H1 (cell line): ENCODE data around the gene SLCO2A1. TPM values are rescaled to one million over a fixed set of nuclear protein-coding genes. Genes with fewer than 3 reads are reported as not detected.

Experiments
- CTCF ChIA-PET: fragments of 300-600 bp; sonication (Branson Sonifier 250); formaldehyde crosslinking; loops from one replicate; lab custom pipeline; 2021; ENCODE audit not compliant: partially characterized antibody; lab: Charles Lee
- POLR2A ChIA-PET: fragments of 300-600 bp; sonication (Branson Sonifier 250); formaldehyde crosslinking; loops from one replicate; lab custom pipeline; 2021; ENCODE audit warnings: inconsistent platforms; ENCODE audit not compliant: partially characterized antibody; lab: Charles Lee
- DNase-seq, 2 experiments: peaks; one replicate each; pipeline versions ENCODE4 v3.0.0 to v3.0.0-alpha.2; 2010 to 2022; ENCODE audit warnings: low spot score in 2 of 2, low read depth in 1 of 2, mixed read lengths in 1 of 2
- FAIRE-seq: peaks from 2 replicates; lab custom pipeline; 2011; peaks lifted over from hg19 to GRCh38; lab: Jason Lieb, UNC
- H2AFZ ChIP-seq: 2 replicates; pipeline ENCODE4 v1.8.1; 2012; ENCODE audit warnings: low read length, inconsistent platforms
- H2AK5ac ChIP-seq: 2 replicates; pipeline ENCODE4 v1.6.1; 2013; ENCODE audit warnings: low read depth, low read length
- H2BK120ac ChIP-seq: replicated peaks from 2 replicates; pipeline ENCODE3; 2013; ENCODE audit warnings: low read depth, low read length, inconsistent platforms
- H2BK12ac ChIP-seq: 2 replicates; pipeline ENCODE4 v1.6.1; 2013; ENCODE audit warnings: low read depth, low read length
- H2BK15ac ChIP-seq: 2 replicates; pipeline ENCODE4 v1.6.1; 2013; ENCODE audit warnings: low read length
- H2BK20ac ChIP-seq: 2 replicates; pipeline ENCODE4 v1.6.1; 2013; ENCODE audit warnings: low read length
- H2BK5ac ChIP-seq: 2 replicates; pipeline ENCODE4 v1.6.1; 2013; ENCODE audit warnings: low read depth, low read length
- H3K14ac ChIP-seq: 2 replicates; pipeline ENCODE4 v1.6.1; 2013; ENCODE audit warnings: inconsistent platforms; ENCODE audit not compliant: insufficient read length
- H3K18ac ChIP-seq: 2 replicates; pipeline ENCODE4 v1.6.1; 2013; ENCODE audit warnings: low read length; ENCODE audit errors: extremely low read depth
- H3K23ac ChIP-seq: 2 replicates; pipeline ENCODE4 v1.6.1; 2013; ENCODE audit warnings: inconsistent platforms; ENCODE audit not compliant: insufficient read length
- H3K23me2 ChIP-seq: 2 replicates; pipeline ENCODE4 v1.6.1; 2013; ENCODE audit warnings: low read depth, low read length
- H3K27ac ChIP-seq: 2 replicates; pipeline ENCODE4 v1.6.1; 2011; ENCODE audit warnings: low read depth, low read length, inconsistent platforms
- H3K27me3 ChIP-seq, 4 experiments: replicated peaks in 1 of 4; 1 replicate in 1 of 4; 2 replicates in 3 of 4; pipeline versions ENCODE4 v1.6.1 to v1.8.1; 2011 to 2013; ENCODE audit warnings: low read length in 3 of 4, mild to moderate bottlenecking in 3 of 4, inconsistent platforms in 2 of 4, mixed read lengths in 2 of 4, moderate library complexity in 1 of 4; ENCODE audit not compliant: control insufficient read depth in 3 of 4, insufficient read depth in 3 of 4; ENCODE audit errors: extremely low read depth in 1 of 4
- H3K36me3 ChIP-seq, 4 experiments: 2 replicates each; pipeline versions ENCODE4 v1.6.1 to v1.8.1; 2011 to 2013; ENCODE audit warnings: mild to moderate bottlenecking in 4 of 4, low read length in 3 of 4, moderate library complexity in 2 of 4, control low read depth in 1 of 4, inconsistent platforms in 1 of 4; ENCODE audit not compliant: insufficient read depth in 4 of 4, control insufficient read depth in 2 of 4
- H3K4ac ChIP-seq: replicated peaks from 2 replicates; pipeline ENCODE3; 2013; ENCODE audit warnings: low read length, low read depth, mixed read lengths, inconsistent platforms; ENCODE audit not compliant: insufficient read length
- H3K4me1 ChIP-seq, 4 experiments: replicated peaks in 1 of 4; 1 replicate in 1 of 4; 2 replicates in 3 of 4; pipeline versions ENCODE4 v1.6.1 to v1.8.1; 2011 to 2013; ENCODE audit warnings: low read length in 3 of 4, inconsistent platforms in 2 of 4, mixed read lengths in 1 of 4; ENCODE audit not compliant: insufficient read depth in 4 of 4, control insufficient read depth in 3 of 4
- H3K4me2 ChIP-seq, 2 experiments: 2 replicates each; pipeline versions ENCODE4 v1.6.1 to v1.8.1; 2011 to 2013; ENCODE audit warnings: low read depth in 2 of 2, low read length in 2 of 2, control low read depth in 1 of 2, inconsistent platforms in 1 of 2, mild to moderate bottlenecking in 1 of 2; ENCODE audit not compliant: insufficient read depth in 1 of 2
- H3K4me3 ChIP-seq, 4 experiments: fragments of 200-600, 300-600 bp in 1 of 4; sonication (generic), shearing (Covaris generic), sonication (Bioruptor Twin) in 1 of 4; 2 replicates each; pipeline versions ENCODE4 v1.5.1 to v1.8.1; 2011 to 2016; ENCODE audit warnings: low read length in 4 of 4, low read depth in 3 of 4, control low read depth in 2 of 4, inconsistent platforms in 2 of 4, mild to moderate bottlenecking in 2 of 4, mixed read lengths in 1 of 4, moderate library complexity in 1 of 4; ENCODE audit not compliant: insufficient read depth in 2 of 4; ENCODE audit errors: extremely low read depth in 1 of 4
- H3K56ac ChIP-seq: replicated peaks from 2 replicates; pipeline ENCODE3; 2013; ENCODE audit warnings: low read depth, mild to moderate bottlenecking, mixed read lengths, low read length, inconsistent platforms; ENCODE audit not compliant: insufficient read length
- H3K79me1 ChIP-seq: 2 replicates; pipeline ENCODE4 v1.6.1; 2013; ENCODE audit warnings: low read depth, low read length, control low read depth
- H3K79me2 ChIP-seq, 2 experiments: 2 replicates each; pipeline versions ENCODE4 v1.6.1 to v1.8.1; 2012 to 2013; ENCODE audit warnings: low read length in 2 of 2, mild to moderate bottlenecking in 2 of 2, inconsistent platforms in 1 of 2; ENCODE audit not compliant: insufficient read depth in 2 of 2, control insufficient read depth in 1 of 2
- H3K9ac ChIP-seq, 4 experiments: replicated peaks in 1 of 4; 1 replicate in 1 of 4; 2 replicates in 3 of 4; pipeline versions ENCODE4 v1.6.1 to v1.8.1; 2011 to 2013; ENCODE audit warnings: low read depth in 3 of 4, low read length in 3 of 4, control low read depth in 2 of 4, mild to moderate bottlenecking in 2 of 4, moderate library complexity in 2 of 4, inconsistent platforms in 1 of 4; ENCODE audit errors: extremely low read depth in 1 of 4
- H3K9me3 ChIP-seq, 2 experiments: 2 replicates each; pipeline versions ENCODE4 v1.6.1 to v1.8.1; 2012 to 2013; ENCODE audit warnings: mild to moderate bottlenecking in 2 of 2, moderate library complexity in 2 of 2, control low read depth in 1 of 2, inconsistent platforms in 1 of 2, low read depth in 1 of 2, low read length in 1 of 2, mixed read lengths in 1 of 2; ENCODE audit not compliant: insufficient read depth in 2 of 2
- H4K20me1 ChIP-seq, 2 experiments: replicated peaks in 1 of 2; 2 replicates each; pipeline versions ENCODE3 to v1.8.1; 2011 to 2013; ENCODE audit warnings: inconsistent platforms in 2 of 2, low read length in 2 of 2, mild to moderate bottlenecking in 1 of 2; ENCODE audit not compliant: insufficient read depth in 2 of 2, control insufficient read depth in 1 of 2
- H4K5ac ChIP-seq: 2 replicates; pipeline ENCODE4 v1.6.1; 2013; ENCODE audit warnings: low read length, low read depth, mixed read lengths, inconsistent platforms; ENCODE audit not compliant: insufficient read length
- H4K8ac ChIP-seq: 2 replicates; pipeline ENCODE4 v1.8.0; 2013; ENCODE audit warnings: mild to moderate bottlenecking, moderate library complexity, low read length, inconsistent platforms; ENCODE audit not compliant: insufficient read depth; ENCODE audit errors: extremely low read depth
- H4K91ac ChIP-seq: replicated peaks from 2 replicates; pipeline ENCODE3; 2013; ENCODE audit warnings: low read length, mixed read lengths, inconsistent platforms; ENCODE audit not compliant: insufficient read length
- ASH2L ChIP-seq: fragments of 200-600, 300-600 bp; sonication (generic); IDR thresholded peaks from one replicate; pipeline ENCODE4 v1.7.1; 2017; ENCODE audit warnings: low read length
- BRCA1 ChIP-seq: IDR thresholded peaks from 2 replicates; pipeline ENCODE4 v1.6.1; 2012; ENCODE audit warnings: low read depth, low read length, improper control_type of control experiment
- CTBP2 ChIP-seq: IDR thresholded peaks from 2 replicates; pipeline ENCODE4 v1.7.0; 2011; ENCODE audit warnings: borderline replicate concordance, mild to moderate bottlenecking, moderate library complexity, mixed read lengths, low read length; ENCODE audit not compliant: insufficient read depth, insufficient read length
- EZH2 ChIP-seq: fragments of 200-600 bp; sonication (generic); IDR thresholded peaks from 2 replicates; pipeline ENCODE4 v1.7.1; 2012; ENCODE audit warnings: low read depth, mild to moderate bottlenecking, moderate library complexity, low read length, inconsistent platforms; ENCODE audit not compliant: severe bottlenecking
- MAFK ChIP-seq: IDR thresholded peaks from 2 replicates; pipeline ENCODE4 v1.6.1; 2012; ENCODE audit warnings: low read depth, mild to moderate bottlenecking, improper control_type of control experiment, low read length
- NANOG ChIP-seq: IDR thresholded peaks from 2 replicates; pipeline ENCODE4 v1.6.1; 2011; ENCODE audit warnings: low read length, low read depth, mild to moderate bottlenecking, inconsistent platforms; ENCODE audit not compliant: insufficient read depth, poor library complexity, severe bottlenecking
- RFX5 ChIP-seq: IDR thresholded peaks from 2 replicates; pipeline ENCODE4 v1.6.1; 2011; ENCODE audit warnings: low read depth, low read length, improper control_type of control experiment, borderline replicate concordance
- RNF2 ChIP-seq: fragments of 200-900, 300-1000 bp; sonication (generic); IDR thresholded peaks from 2 replicates; pipeline ENCODE4 v1.7.1; 2016; ENCODE audit warnings: borderline replicate concordance, low read depth, mild to moderate bottlenecking, antibody characterized with exemption, low read length; ENCODE audit not compliant: poor library complexity, severe bottlenecking; ENCODE audit errors: missing control alignments
- SP1 ChIP-seq: IDR thresholded peaks from 2 replicates; pipeline ENCODE4 v1.6.1; 2011; ENCODE audit warnings: low read depth, low read length
- WGBS, 2 experiments: shearing (Covaris generic) in 1 of 2; methylation state at CpG; one replicate each; pipeline versions ENCODE4 v1.1.6 to v1.1.7; 2013 to 2015; ENCODE audit warnings: low lambda C conversion rate in 2 of 2, mixed read lengths in 2 of 2, inconsistent platforms in 1 of 2, low coverage in 1 of 2, missing lambda C conversion rate in 1 of 2; ENCODE audit not compliant: insufficient replicate concordance in 2 of 2, insufficient coverage in 1 of 2, insufficient read length in 1 of 2; ENCODE audit errors: extremely low coverage in 1 of 2, missing lambda C conversion rate in 1 of 2; 5-methylcytosine and 5-hydroxymethylcytosine counted together
- polyA plus RNA-seq, 7 experiments: library from polyadenylated mRNA; depleted of rRNA in 3 of 7; stranded (reverse) in 5 of 7; unstranded in 2 of 7; fragments of >200 nt in 5 of 7; fragments of 200-250 nt in 2 of 7; gene quantifications; 1 replicate in 5 of 7; 2 replicates in 1 of 7; 4 replicates in 1 of 7; pipeline versions ENCODE4 v1.2.1 to v1.2.3, GENCODE V29; 2011 to 2013; ENCODE audit warnings: missing spikeins in 2 of 7, mixed read lengths in 2 of 7
- total RNA-seq: library from RNA; stranded (reverse); fragmentation: NEBNext Ultra II Directional; extraction: Animal tissue kit (Norgen Biotek cat#: 25700); gene quantifications from 2 replicates; pipeline ENCODE4 v1.2.1, GENCODE V29; 2021

Gene SLCO2A1
- total and polyA plus RNA-seq, 2 of the 8 experiments (the other 6 are each of a cell fraction or from before 2014, with no cell fraction given): 1.1 to 2.3 TPM

- Histone ChIP-seq H3K23me2 (no peaks in the 10 kb centered on the region), H3K23ac (no peak overlapping the region), H2BK120ac (no peak overlapping the region), H4K91ac (no peak overlapping the region), H2BK5ac (no peak overlapping the region), H2BK12ac (no peak overlapping the region), H2AK5ac (no peak overlapping the region), H3K4ac (no peak overlapping the region), H3K79me1 (no peaks in the 10 kb centered on the region), H3K4me1 (peaks cover 0 to 8% (median 1%) of the 10 kb centered on the region in 4 experiments; a peak in 1 of 7 replicates), H3K36me3 (no peaks in the 10 kb centered on the region), H2AFZ (no peak overlapping the region), H3K9ac (no peak overlapping the region), H3K18ac (no peak overlapping the region), H4K5ac (no peak overlapping the region), H3K27me3 (peaks cover 0 to 2% (median 0%) of the 10 kb centered on the region in 4 experiments; a peak in 2 of 7 replicates), H3K9me3 (no peaks in the 10 kb centered on the region), H3K4me2 (peak overlapping the region in 1 of 2 experiments; percentile 46; a peak in 1 of 4 replicates), H2BK15ac (no peak overlapping the region), H4K20me1 (no peaks in the 10 kb centered on the region), H3K56ac (no peak overlapping the region), H2BK20ac (0 out of 2 replicates have a peak overlapping the region, but pooled peaks have one; percentile 48), H3K27ac (no peak overlapping the region), H3K4me3 (no peak overlapping the region), H4K8ac (no peak overlapping the region), H3K79me2 (no peaks in the 10 kb centered on the region), H3K14ac (no peak overlapping the region)
- ChIA-PET POLR2A (interaction anchor here (1.3 kb wide), 1 partner anchor 365 kb away, joined by 3 read pairs; no protein-coding TSS in a partner anchor), CTCF (interaction anchor here (0.6 to 7.0 kb wide), 8 partner anchors 10 to 281 kb away, joined by 3 to 38 read pairs (median 6); no protein-coding TSS in a partner anchor)
- peak in 1 of 2 experiments; percentile 27 for DNase-seq
- WGBS, 2 experiments: 33% methylated on average over 2 of the region's 2 CpGs; no CpG with 5 or more reads in 1 of the 2 experiments
- no peak for FAIRE-seq
- no peak for TF ChIP-seq RFX5
- TF ChIP-seq ASH2L: no peak
- TF ChIP-seq RNF2: no peak
- peak; percentile 42 for TF ChIP-seq CTBP2
- TF ChIP-seq BRCA1: no peak
- peak; percentile 94 for TF ChIP-seq NANOG
- no peak for TF ChIP-seq MAFK
- TF ChIP-seq EZH2: no peak
- no peak for TF ChIP-seq SP1
Measured at GRCh38 chr3:133949438-133949837, 80.3 kb downstream of the SLCO2A1 start.
